IMR-90 (cell line): ENCODE results near the gene ZAP70. TPM values are rescaled to one million over a fixed set of nuclear protein-coding genes. Genes with fewer than 3 reads are reported as not detected.

Source experiments
- ATAC-seq: fragments of 200-7000 bp; cut with Tn5 transposase; 2 replicates; pipeline ENCODE4 v1.9.1; 2020; ENCODE audit warnings: low read depth, mild to moderate bottlenecking, moderate library complexity
- BruUV-seq: library from RNA; stranded (reverse); fragments of 400-500 nt; replicated peaks from 2 replicates; lab custom pipeline; 2021; lab: Mats Ljungman, UMichigan
- CTCF ChIA-PET: fragments of 300-600 bp; formaldehyde crosslinking; extraction: SDS; loops from one replicate; lab custom pipeline; 2021; ENCODE audit warnings: antibody characterized with exemption; lab: Yijun Ruan, JAX
- POLR2A ChIA-PET: fragments of 300-600 bp; sonication (Branson Sonifier 250); formaldehyde crosslinking; loops from one replicate; lab custom pipeline; 2022; ENCODE audit warnings: antibody characterized with exemption; ENCODE audit not compliant: unreplicated experiment; lab: Charles Lee
- DNase-seq: peaks from one replicate; pipeline ENCODE4 v3.0.0; 2013
- H2AFZ ChIP-seq: replicated peaks from 2 replicates; pipeline ENCODE3; 2013; ENCODE audit warnings: low read length, mild to moderate bottlenecking; ENCODE audit not compliant: poor library complexity
- H2AK5ac ChIP-seq: 2 replicates; pipeline ENCODE4 v1.6.1; 2013; ENCODE audit warnings: low read depth, low read length, inconsistent platforms
- H2AK9ac ChIP-seq: replicated peaks from 2 replicates; pipeline ENCODE3; 2013; ENCODE audit warnings: mild to moderate bottlenecking, low read depth, low read length, moderate library complexity; ENCODE audit not compliant: poor library complexity
- H2BK120ac ChIP-seq: 2 replicates; pipeline ENCODE4 v1.6.1; 2013; ENCODE audit warnings: low read depth, low read length, inconsistent platforms
- H2BK15ac ChIP-seq: 3 replicates; pipeline ENCODE4 v1.6.1; 2013; ENCODE audit warnings: low read depth, low read length, inconsistent platforms
- H2BK20ac ChIP-seq: 2 replicates; pipeline ENCODE4 v1.6.1; 2013; ENCODE audit warnings: low read depth, mild to moderate bottlenecking, inconsistent platforms, low read length, moderate library complexity
- H2BK5ac ChIP-seq: 2 replicates; pipeline ENCODE4 v1.6.1; 2013; ENCODE audit warnings: mild to moderate bottlenecking, low read depth, low read length, inconsistent platforms; ENCODE audit not compliant: poor library complexity, severe bottlenecking
- H3K14ac ChIP-seq: replicated peaks from 2 replicates; pipeline ENCODE4 v1.6.1; 2013; ENCODE audit warnings: low read depth, low read length, inconsistent platforms
- H3K18ac ChIP-seq: 2 replicates; pipeline ENCODE4 v1.6.1; 2013; ENCODE audit warnings: low read depth, low read length, control low read depth
- H3K23ac ChIP-seq: 2 replicates; pipeline ENCODE4 v1.6.1; 2013; ENCODE audit warnings: low read depth, low read length, inconsistent platforms
- H3K27ac ChIP-seq: 2 replicates; pipeline ENCODE4 v1.5.1; 2013; ENCODE audit warnings: mild to moderate bottlenecking, control low read depth, low read length; ENCODE audit not compliant: insufficient read depth
- H3K27me3 ChIP-seq: 2 replicates; pipeline ENCODE4 v1.6.1; 2013; ENCODE audit warnings: low read length; ENCODE audit not compliant: control insufficient read depth, insufficient read depth
- H3K36me3 ChIP-seq: 2 replicates; pipeline ENCODE4 v1.6.1; 2013; ENCODE audit warnings: low read length, mixed read lengths; ENCODE audit not compliant: control insufficient read depth, insufficient read depth
- H3K4ac ChIP-seq: 2 replicates; pipeline ENCODE4 v1.6.1; 2013; ENCODE audit warnings: low read depth, low read length, inconsistent platforms
- H3K4me1 ChIP-seq: 2 replicates; pipeline ENCODE4 v1.6.1; 2013; ENCODE audit warnings: low read length, mixed read lengths; ENCODE audit not compliant: control insufficient read depth, insufficient read depth
- H3K4me2 ChIP-seq: 2 replicates; pipeline ENCODE4 v1.6.1; 2013; ENCODE audit warnings: low read depth, mild to moderate bottlenecking, control low read depth, low read length, moderate library complexity
- H3K4me3 ChIP-seq: 2 replicates; pipeline ENCODE4 v1.5.1; 2013; ENCODE audit warnings: low read depth, mild to moderate bottlenecking, control low read depth, low read length, moderate library complexity; ENCODE audit not compliant: insufficient read depth
- H3K56ac ChIP-seq: 2 replicates; pipeline ENCODE4 v1.6.1; 2013; ENCODE audit warnings: low read length, inconsistent platforms; ENCODE audit not compliant: insufficient read depth; ENCODE audit errors: extremely low read depth
- H3K79me1 ChIP-seq, 2 experiments: 2 replicates each; pipeline ENCODE4 v1.6.1; 2013; ENCODE audit warnings: low read length in 2 of 2, inconsistent platforms in 1 of 2, low read depth in 1 of 2
- H3K9ac ChIP-seq: 2 replicates; pipeline ENCODE4 v1.6.1; 2013; ENCODE audit warnings: low read depth, low read length, control low read depth
- H3K9me1 ChIP-seq: 2 replicates; pipeline ENCODE4 v1.6.1; 2013; ENCODE audit warnings: low read length, inconsistent platforms; ENCODE audit not compliant: insufficient read depth
- H3K9me3 ChIP-seq: 2 replicates; pipeline ENCODE4 v1.6.1; 2013; ENCODE audit warnings: low read length; ENCODE audit not compliant: control insufficient read depth, insufficient read depth
- H4K20me1 ChIP-seq: 2 replicates; pipeline ENCODE4 v1.6.1; 2013; ENCODE audit warnings: low read length, inconsistent platforms; ENCODE audit not compliant: insufficient read depth
- H4K5ac ChIP-seq: 2 replicates; pipeline ENCODE4 v1.6.1; 2013; ENCODE audit warnings: mild to moderate bottlenecking, low read depth, low read length, control low read depth
- H4K8ac ChIP-seq, 2 experiments: 2 replicates each; pipeline ENCODE4 v1.6.1; 2013; ENCODE audit warnings: low read depth in 2 of 2, low read length in 2 of 2, control low read depth in 1 of 2, inconsistent platforms in 1 of 2
- H4K91ac ChIP-seq: 2 replicates; pipeline ENCODE4 v1.6.1; 2013; ENCODE audit warnings: low read depth, low read length, inconsistent platforms; ENCODE audit not compliant: insufficient read depth
- CEBPB ChIP-seq: IDR thresholded peaks from 2 replicates; pipeline ENCODE4 v1.6.1; 2012; ENCODE audit warnings: low read depth, low read length, improper control_type of control experiment
- CHD1 ChIP-seq: IDR thresholded peaks from 2 replicates; pipeline ENCODE4 v1.6.1; 2012; ENCODE audit warnings: low read depth, low read length, improper control_type of control experiment
- MAZ ChIP-seq: IDR thresholded peaks from 2 replicates; pipeline ENCODE4 v1.6.1; 2012; ENCODE audit warnings: low read depth, mild to moderate bottlenecking, low read length, improper control_type of control experiment, moderate library complexity, borderline replicate concordance
- MXI1 ChIP-seq: IDR thresholded peaks from 2 replicates; pipeline ENCODE4 v1.6.1; 2012; ENCODE audit warnings: low read depth, mild to moderate bottlenecking, low read length, moderate library complexity, borderline replicate concordance
- NFE2L2 ChIP-seq: fragments of 150-350 bp; IDR thresholded peaks from 2 replicates; pipeline ENCODE4 v1.6.1; 2016; ENCODE audit warnings: low read depth, mild to moderate bottlenecking, low read length
- SMC3 ChIP-seq: fragments of 150-350 bp; IDR thresholded peaks from 2 replicates; pipeline ENCODE4 v1.6.1; 2016; ENCODE audit warnings: low read depth, mild to moderate bottlenecking, antibody characterized with exemption, low read length, moderate library complexity
- USF2 ChIP-seq: fragments of 150-350 bp; IDR thresholded peaks from 2 replicates; pipeline ENCODE4 v1.6.1; 2017; ENCODE audit warnings: mild to moderate bottlenecking, antibody characterized with exemption, low read length, low read depth
- WGBS, 2 experiments: methylation state at CpG; one replicate each; pipeline versions ENCODE4 v1.1.5 to v1.1.7; 2013; ENCODE audit warnings: missing lambda C conversion rate in 2 of 2; ENCODE audit not compliant: insufficient read length in 1 of 2; ENCODE audit errors: extremely low coverage in 2 of 2; 5-methylcytosine and 5-hydroxymethylcytosine counted together
- dilution Hi-C: fragments of 300-500 bp; cut with HindIII; formaldehyde crosslinking; loops from one replicate; pipeline ENCODE4 v1.14.3; 2018; ENCODE audit warnings: low sequenced_read_pairs; ENCODE audit not compliant: unreplicated experiment
- in situ Hi-C: fragments of 300-500 bp; cut with MboI; formaldehyde crosslinking; loops from 3 replicates; pipeline ENCODE4 v1.14.3; 2019; ENCODE audit warnings: low sequenced_read_pairs, inconsistent platforms, mixed read lengths
- intact Hi-C: fragments of 100-400 bp; cut with micrococcal nuclease; formaldehyde crosslinking; loops from 2 replicates; pipeline ENCODE4 v1.10.0; 2022
- polyA plus RNA-seq, 3 experiments: library from polyadenylated mRNA; depleted of rRNA; stranded (reverse); fragments of >200 nt; gene quantifications; 2 replicates each; pipeline ENCODE4 v1.2.3, GENCODE V29; 2012; ENCODE audit warnings: low replicate concordance in 1 of 3
- total RNA-seq: library from RNA; depleted of rRNA; stranded (reverse); fragments of >200 nt; gene quantifications from 2 replicates; pipeline ENCODE4 v1.2.3, GENCODE V29; 2012

The ZAP70 gene
- total and polyA plus RNA-seq, 2 of the 4 experiments (the other 2 are of a cell fraction), result under 0.01 to 0.09 TPM

GRCh38 chr2:97765933-97766332 is 52.6 kb downstream of the ZAP70 start:
- no peak overlapping the region for H2AK9ac ChIP-seq
- H2BK5ac ChIP-seq, result no peak overlapping the region
- no peaks in the 10 kb centered on the region for H3K4me1 ChIP-seq
- H3K27ac ChIP-seq, result no peak overlapping the region
- no peak overlapping the region for H4K8ac ChIP-seq
- H3K4me2 ChIP-seq, result no peak overlapping the region
- peaks cover 13% of the 10 kb centered on the region; the same call in 1 of the 2 replicates for H3K9me1 ChIP-seq
- H3K18ac ChIP-seq, result no peak overlapping the region
- no peak overlapping the region for H3K56ac ChIP-seq
- no peak overlapping the region for H4K5ac ChIP-seq
- ChIA-PET CTCF (no interaction called here), POLR2A (no interaction called here)
- H3K27me3 ChIP-seq, result no peaks in the 10 kb centered on the region
- no peak for DNase-seq
- no peak overlapping the region for H2BK120ac ChIP-seq
- no peaks in the 10 kb centered on the region for H3K9me3 ChIP-seq
- no peak overlapping the region for H3K14ac ChIP-seq
- in situ Hi-C loops, result no loop called here
- H3K4me3 ChIP-seq, result no peak overlapping the region
- no peak overlapping the region for H2AFZ ChIP-seq
- dilution Hi-C loops, result no loop called here
- WGBS, 2 experiments, result no CpG with 5 or more reads among the region's 4 CpGs
- no peak overlapping the region for H2BK20ac ChIP-seq
- peaks cover 39% of the 10 kb centered on the region for H3K36me3 ChIP-seq
- TF ChIP-seq USF2, result no peak
- no peak for TF ChIP-seq CEBPB
- no peak for TF ChIP-seq MAZ
- TF ChIP-seq SMC3, result no peak
- no peak for TF ChIP-seq MXI1
- TF ChIP-seq NFE2L2, result no peak
- TF ChIP-seq CHD1, result no peak
- H2AK5ac ChIP-seq, result no peak overlapping the region
- H3K79me1 ChIP-seq, result no peaks in the 10 kb centered on the region; a peak in 1 of 4 replicates
- ATAC-seq, result no peak
- H3K9ac ChIP-seq, result no peak overlapping the region
- no TSS peak for BruUV-seq
- H4K20me1 ChIP-seq, result no peaks in the 10 kb centered on the region
- no peak overlapping the region for H3K23ac ChIP-seq
- no peak overlapping the region for H2BK15ac ChIP-seq
- H4K91ac ChIP-seq, result no peak overlapping the region
- H3K4ac ChIP-seq, result no peak overlapping the region
- intact Hi-C loops, result loop anchor here (10.0 kb wide), 1 partner anchor 61 kb away; no protein-coding TSS in a partner anchor
